ENCODE measurements around the gene PPFIA2.

Gene PPFIA2

GRCh38 chr12:81252228-81252627 lies 506.9 kb downstream of the PPFIA2 start:
- no peak overlapping the region for H2BK15ac ChIP-seq (ENCODE audit: low read length)
- no peak overlapping the region for H3K27ac ChIP-seq (replicated peaks; ENCODE audit: low read length)
- no peak for DNase-seq (ENCODE audit: low spot score)
- no peaks in the 10 kb centered on the region for H3K27me3 ChIP-seq (ENCODE audit: control insufficient read depth in 3 of 3, insufficient read depth in 3 of 3, low read depth in 1 of 3, low read length in 3 of 3)
- H3K4me2 ChIP-seq (ENCODE audit: insufficient read depth, low read length, poor library complexity, severe bottlenecking), result no peak overlapping the region
- no CpG with 5 or more reads among the region's 3 CpGs for WGBS, 2 donors (ENCODE audit: extremely low coverage in 2 of 2, insufficient read length in 2 of 2, insufficient replicate concordance in 1 of 2)
- H3K23ac ChIP-seq (ENCODE audit: low read depth, low read length, poor library complexity), result no peak overlapping the region
- H3K18ac ChIP-seq (ENCODE audit: low read length), result no peak overlapping the region
- no peak overlapping the region for H2AK5ac ChIP-seq (ENCODE audit: low read depth, low read length)
- no peaks in the 10 kb centered on the region for H3K79me1 ChIP-seq (ENCODE audit: low read depth, low read length)
- H2BK5ac ChIP-seq (ENCODE audit: low read length), result no peak overlapping the region
- no peak overlapping the region for H3K4ac ChIP-seq (ENCODE audit: low read length)
- no peak overlapping the region for H3K9ac ChIP-seq (ENCODE audit: low read depth, low read length, poor library complexity)
- H3K4me1 ChIP-seq (ENCODE audit: control insufficient read depth in 2 of 2, insufficient read depth in 1 of 2, low read depth in 1 of 2, low read length in 2 of 2), result peaks cover 1 to 4% of the 10 kb centered on the region in 2 donors
- H4K91ac ChIP-seq (ENCODE audit: low read depth, low read length, poor library complexity), result no peak overlapping the region
- no peak overlapping the region for H4K8ac ChIP-seq (ENCODE audit: low read depth, low read length)
- H3K4me3 ChIP-seq (ENCODE audit: low read length in 2 of 2), result no peak overlapping the region
- H3K14ac ChIP-seq (ENCODE audit: low read length), result no peak overlapping the region
- H3K36me3 ChIP-seq (replicated peaks in 1 of 2; ENCODE audit: control insufficient read depth in 2 of 2, insufficient read depth in 2 of 2, low read length in 2 of 2), result no peaks in the 10 kb centered on the region
- no peak overlapping the region for H2BK120ac ChIP-seq (ENCODE audit: low read depth, low read length)
- H3K9me3 ChIP-seq (replicated peaks in 1 of 2; ENCODE audit: control insufficient read depth in 2 of 2, insufficient read depth in 1 of 2, low read depth in 1 of 2, low read length in 2 of 2), result no peaks in the 10 kb centered on the region
- H2BK12ac ChIP-seq (ENCODE audit: low read length), result no peak overlapping the region
- H2AFZ ChIP-seq (ENCODE audit: low read length), result no peak overlapping the region

- Histone ChIP-seq H3K18ac (ENCODE audit: low read length) (no peak overlapping the region), H3K36me3 (replicated peaks in 1 of 2; ENCODE audit: control insufficient read depth in 2 of 2, insufficient read depth in 2 of 2, low read length in 2 of 2) (no peaks in the 10 kb centered on the region), H4K91ac (ENCODE audit: low read depth, low read length, poor library complexity) (no peak overlapping the region), H3K4me1 (ENCODE audit: control insufficient read depth in 2 of 2, insufficient read depth in 1 of 2, low read depth in 1 of 2, low read length in 2 of 2) (peaks cover 3 to 8% of the 10 kb centered on the region in 2 donors), H3K4ac (ENCODE audit: low read length) (no peak overlapping the region), H2BK120ac (ENCODE audit: low read depth, low read length) (no peak overlapping the region), H2AK5ac (ENCODE audit: low read depth, low read length) (no peak overlapping the region), H3K4me2 (ENCODE audit: insufficient read depth, low read length, poor library complexity, severe bottlenecking) (no peak overlapping the region), H3K9me3 (replicated peaks in 1 of 2; ENCODE audit: control insufficient read depth in 2 of 2, insufficient read depth in 1 of 2, low read depth in 1 of 2, low read length in 2 of 2) (no peaks in the 10 kb centered on the region), H3K27ac (replicated peaks; ENCODE audit: low read length) (no peak overlapping the region), H4K8ac (ENCODE audit: low read depth, low read length) (no peak overlapping the region), H2AFZ (ENCODE audit: low read length) (no peak overlapping the region), H2BK12ac (ENCODE audit: low read length) (no peak overlapping the region), H3K23ac (ENCODE audit: low read depth, low read length, poor library complexity) (no peak overlapping the region), H3K79me1 (ENCODE audit: low read depth, low read length) (no peaks in the 10 kb centered on the region), H3K4me3 (ENCODE audit: low read length in 2 of 2) (no peak overlapping the region), H3K9ac (ENCODE audit: low read depth, low read length, poor library complexity) (no peak overlapping the region), H3K27me3 (ENCODE audit: control insufficient read depth in 3 of 3, insufficient read depth in 3 of 3, low read depth in 1 of 3, low read length in 3 of 3) (no peaks in the 10 kb centered on the region), H3K14ac (ENCODE audit: low read length) (no peak overlapping the region), H2BK5ac (ENCODE audit: low read length) (no peak overlapping the region), H2BK15ac (ENCODE audit: low read length) (no peak overlapping the region)
- no peak for DNase-seq (ENCODE audit: low spot score)
- no CpG with 5 or more reads among the region's 2 CpGs for WGBS, 2 donors (ENCODE audit: extremely low coverage in 2 of 2, insufficient read length in 2 of 2, insufficient replicate concordance in 1 of 2)
These were observed 509.2 kb downstream of the PPFIA2 start for GRCh38 chr12:81249976-81250375.

GRCh38 chr12:81245907-81246570 lies 513.1 kb downstream of the PPFIA2 start:
- Histone ChIP-seq H3K18ac (ENCODE audit: low read length) (no peak overlapping the region), H3K79me1 (ENCODE audit: low read depth, low read length) (no peaks in the 10 kb centered on the region), H4K91ac (ENCODE audit: low read depth, low read length, poor library complexity) (no peak overlapping the region), H3K9ac (ENCODE audit: low read depth, low read length, poor library complexity) (no peak overlapping the region), H3K27me3 (ENCODE audit: control insufficient read depth in 3 of 3, insufficient read depth in 3 of 3, low read depth in 1 of 3, low read length in 3 of 3) (no peaks in the 10 kb centered on the region), H2AFZ (ENCODE audit: low read length) (peak overlapping the region; percentile 77), H3K9me3 (replicated peaks in 1 of 2; ENCODE audit: control insufficient read depth in 2 of 2, insufficient read depth in 1 of 2, low read depth in 1 of 2, low read length in 2 of 2) (no peaks in the 10 kb centered on the region), H2BK120ac (ENCODE audit: low read depth, low read length) (no peak overlapping the region), H2BK5ac (ENCODE audit: low read length) (no peak overlapping the region), H2AK5ac (ENCODE audit: low read depth, low read length) (no peak overlapping the region), H3K23ac (ENCODE audit: low read depth, low read length, poor library complexity) (no peak overlapping the region), H2BK12ac (ENCODE audit: low read length) (no peak overlapping the region), H3K4me2 (ENCODE audit: insufficient read depth, low read length, poor library complexity, severe bottlenecking) (no peak overlapping the region), H3K4ac (ENCODE audit: low read length) (no peak overlapping the region), H2BK15ac (ENCODE audit: low read length) (no peak overlapping the region), H3K27ac (replicated peaks; ENCODE audit: low read length) (peak overlapping the region; percentile 4), H3K36me3 (replicated peaks in 1 of 2; ENCODE audit: control insufficient read depth in 2 of 2, insufficient read depth in 2 of 2, low read length in 2 of 2) (no peaks in the 10 kb centered on the region), H3K4me3 (ENCODE audit: low read length in 2 of 2) (no peak overlapping the region), H3K14ac (ENCODE audit: low read length) (no peak overlapping the region), H3K4me1 (ENCODE audit: control insufficient read depth in 2 of 2, insufficient read depth in 1 of 2, low read depth in 1 of 2, low read length in 2 of 2) (peaks cover 3 to 8% of the 10 kb centered on the region in 2 donors), H4K8ac (ENCODE audit: low read depth, low read length) (no peak overlapping the region)
- no CpG with 5 or more reads among the region's 4 CpGs for WGBS, 2 donors (ENCODE audit: extremely low coverage in 2 of 2, insufficient read length in 2 of 2, insufficient replicate concordance in 1 of 2)
- DNase-seq (ENCODE audit: low spot score), result peak; percentile 0

GRCh38 chr12:81245458-81245857 lies 513.7 kb downstream of the PPFIA2 start:
- DNase-seq (ENCODE audit: low spot score), result no peak
- Histone ChIP-seq H2BK12ac (ENCODE audit: low read length) (no peak overlapping the region), H3K9ac (ENCODE audit: low read depth, low read length, poor library complexity) (no peak overlapping the region), H3K14ac (ENCODE audit: low read length) (no peak overlapping the region), H2AK5ac (ENCODE audit: low read depth, low read length) (no peak overlapping the region), H3K27me3 (ENCODE audit: control insufficient read depth in 3 of 3, insufficient read depth in 3 of 3, low read depth in 1 of 3, low read length in 3 of 3) (no peaks in the 10 kb centered on the region), H3K9me3 (replicated peaks in 1 of 2; ENCODE audit: control insufficient read depth in 2 of 2, insufficient read depth in 1 of 2, low read depth in 1 of 2, low read length in 2 of 2) (no peaks in the 10 kb centered on the region), H3K23ac (ENCODE audit: low read depth, low read length, poor library complexity) (no peak overlapping the region), H2AFZ (ENCODE audit: low read length) (peak overlapping the region; percentile 77), H3K4me2 (ENCODE audit: insufficient read depth, low read length, poor library complexity, severe bottlenecking) (no peak overlapping the region), H3K4me3 (ENCODE audit: low read length in 2 of 2) (no peak overlapping the region), H3K36me3 (replicated peaks in 1 of 2; ENCODE audit: control insufficient read depth in 2 of 2, insufficient read depth in 2 of 2, low read length in 2 of 2) (no peaks in the 10 kb centered on the region), H2BK120ac (ENCODE audit: low read depth, low read length) (no peak overlapping the region), H3K27ac (replicated peaks; ENCODE audit: low read length) (no peak overlapping the region), H3K4ac (ENCODE audit: low read length) (no peak overlapping the region), H2BK5ac (ENCODE audit: low read length) (no peak overlapping the region), H3K18ac (ENCODE audit: low read length) (no peak overlapping the region), H4K8ac (ENCODE audit: low read depth, low read length) (no peak overlapping the region), H3K79me1 (ENCODE audit: low read depth, low read length) (no peaks in the 10 kb centered on the region), H2BK15ac (ENCODE audit: low read length) (no peak overlapping the region), H3K4me1 (ENCODE audit: control insufficient read depth in 2 of 2, insufficient read depth in 1 of 2, low read depth in 1 of 2, low read length in 2 of 2) (peaks cover 3 to 8% of the 10 kb centered on the region in 2 donors), H4K91ac (ENCODE audit: low read depth, low read length, poor library complexity) (no peak overlapping the region)
- no CpG with 5 or more reads among the region's 2 CpGs for WGBS, 2 donors (ENCODE audit: extremely low coverage in 2 of 2, insufficient read length in 2 of 2, insufficient replicate concordance in 1 of 2)

All from neuronal stem cell (in vitro differentiated cells).